Peyer's patch (tissue), 4 donors: Measurements from ENCODE around the gene XRCC5. TPM values are rescaled to one million over a fixed set of nuclear protein-coding genes. Genes with fewer than 3 reads are reported as not detected.

Source experiments
- DNase-seq, 3 donors: peaks; one replicate each; pipeline ENCODE4 v3.0.0-alpha.2; 2017 to 2019
- H3K27ac ChIP-seq, 4 donors: fragments of 200-600 bp; sonication (generic); one replicate each; pipeline ENCODE4 v1.5.1; 2016 to 2019
- H3K27me3 ChIP-seq, 2 donors: fragments of 200-600 bp; sonication (generic); one replicate each; pipeline ENCODE4 v1.5.1; 2019
- H3K36me3 ChIP-seq, 3 donors: fragments of 200-600 bp; sonication (generic); one replicate each; pipeline ENCODE4 v1.5.1; 2016 to 2019
- H3K4me1 ChIP-seq, 4 donors: fragments of 200-600 bp; sonication (generic); one replicate each; pipeline ENCODE4 v1.5.1; 2016 to 2019
- H3K4me3 ChIP-seq, 4 donors: fragments of 200-600 bp; sonication (generic); 1 replicate in 3 of 4; 2 replicates in 1 of 4; pipeline ENCODE4 v1.5.1; 2016 to 2019; ENCODE audit warnings: mild to moderate bottlenecking in 1 of 4
- H3K9me3 ChIP-seq, 4 donors: fragments of 200-600 bp; sonication (generic); one replicate each; pipeline ENCODE4 v1.5.1; 2016 to 2019; ENCODE audit warnings: mild to moderate bottlenecking in 1 of 4
- POLR2A ChIP-seq, 2 donors: fragments of 450-650 bp; IDR thresholded peaks; one replicate each; pipeline ENCODE4 v1.5.1; 2017; ENCODE audit warnings: antibody characterized with exemption in 2 of 2, mild to moderate bottlenecking in 2 of 2, moderate library complexity in 2 of 2
- total RNA-seq, 4 donors: library from RNA; depleted of rRNA; stranded (reverse); fragments of >200 nt; gene quantifications; one replicate each; pipeline ENCODE4 v1.1.0, GENCODE V29; 2016
- TF ChIP-seq, protein P1 (sequence below), 6 experiments: fragments of 450-650 bp in 4 of 6; fragments of 200-600 bp in 2 of 6; sonication (generic) in 1 of 6; IDR thresholded peaks; one replicate each; pipeline ENCODE4 v1.5.1; 2017 to 2019; ENCODE audit warnings: antibody characterized with exemption in 6 of 6, mild to moderate bottlenecking in 3 of 6, moderate library complexity in 1 of 6

XRCC5 gene
- total RNA-seq, 4 donors from 2014 or later, result 81.7 to 140 (median 111) TPM

DNA sequence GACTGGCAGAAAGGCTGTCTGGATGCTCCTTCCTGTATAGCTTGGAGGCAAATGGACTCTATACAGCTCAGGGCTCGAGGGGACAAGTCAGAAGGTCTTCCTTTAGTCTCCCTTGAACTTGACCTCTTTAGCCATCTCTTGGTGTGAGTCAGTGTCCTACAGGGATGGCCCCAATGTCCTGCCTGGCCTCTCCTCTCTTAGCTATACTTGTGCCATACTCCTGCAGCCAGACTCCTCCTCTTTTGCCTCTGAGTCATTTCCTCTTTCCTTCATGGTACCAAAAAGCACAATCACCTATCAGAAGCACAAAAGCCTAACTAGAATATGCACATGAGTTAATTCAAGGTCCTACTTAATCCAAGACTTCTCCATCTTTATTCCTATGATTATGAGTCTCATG, 112.7 kb downstream of the XRCC5 start:
- Histone ChIP-seq H3K36me3 (no peaks in the 10 kb centered on the region), H3K4me1 (no peaks in the 10 kb centered on the region), H3K27me3 (no peaks in the 10 kb centered on the region), H3K4me3 (no peak overlapping the region), H3K27ac (no peak overlapping the region), H3K9me3 (no peaks in the 10 kb centered on the region)
- no peak for TF ChIP-seq POLR2A (IDR thresholded peaks at IDR 0.05)
- DNase-seq, result no peak

DNA sequence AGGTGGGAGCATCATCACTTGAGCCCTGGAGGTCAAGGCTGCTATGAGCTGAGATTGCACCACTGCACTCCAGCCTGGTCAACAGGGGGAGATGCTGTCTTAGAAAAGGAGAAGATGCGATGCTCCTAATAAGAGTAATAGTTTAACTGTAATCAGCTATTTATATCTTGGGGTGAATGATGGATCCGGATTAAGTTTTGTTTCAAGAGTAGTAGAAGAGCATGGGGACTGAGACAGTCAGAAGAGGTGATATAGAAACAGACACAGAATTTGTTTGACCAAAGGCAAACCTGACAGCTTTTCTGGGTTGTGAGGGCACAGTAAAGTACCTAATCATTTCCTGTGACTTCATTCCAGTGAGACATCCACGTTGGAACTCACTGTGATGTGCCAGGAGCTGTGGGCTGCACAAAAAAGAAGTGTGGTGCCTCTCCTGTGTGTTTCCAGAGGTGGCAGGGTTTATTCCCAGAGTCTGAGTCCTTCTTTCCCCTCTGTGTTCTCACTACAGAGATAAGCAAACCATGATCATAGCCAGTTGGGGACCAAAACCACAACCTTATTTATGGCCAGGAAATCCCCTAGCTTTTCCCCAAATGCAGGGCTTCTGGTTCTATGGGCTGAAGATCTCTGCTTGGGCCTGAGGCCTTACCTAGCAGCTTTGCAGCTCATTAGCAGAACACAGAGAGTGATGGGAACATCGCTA, 113.7 kb downstream of the XRCC5 start:
- H3K36me3 ChIP-seq, result no peaks in the 10 kb centered on the region
- H3K4me1 ChIP-seq, result no peaks in the 10 kb centered on the region
- no peak overlapping the region for H3K27ac ChIP-seq
- no peak overlapping the region for H3K4me3 ChIP-seq
- TF ChIP-seq, protein P1, sequence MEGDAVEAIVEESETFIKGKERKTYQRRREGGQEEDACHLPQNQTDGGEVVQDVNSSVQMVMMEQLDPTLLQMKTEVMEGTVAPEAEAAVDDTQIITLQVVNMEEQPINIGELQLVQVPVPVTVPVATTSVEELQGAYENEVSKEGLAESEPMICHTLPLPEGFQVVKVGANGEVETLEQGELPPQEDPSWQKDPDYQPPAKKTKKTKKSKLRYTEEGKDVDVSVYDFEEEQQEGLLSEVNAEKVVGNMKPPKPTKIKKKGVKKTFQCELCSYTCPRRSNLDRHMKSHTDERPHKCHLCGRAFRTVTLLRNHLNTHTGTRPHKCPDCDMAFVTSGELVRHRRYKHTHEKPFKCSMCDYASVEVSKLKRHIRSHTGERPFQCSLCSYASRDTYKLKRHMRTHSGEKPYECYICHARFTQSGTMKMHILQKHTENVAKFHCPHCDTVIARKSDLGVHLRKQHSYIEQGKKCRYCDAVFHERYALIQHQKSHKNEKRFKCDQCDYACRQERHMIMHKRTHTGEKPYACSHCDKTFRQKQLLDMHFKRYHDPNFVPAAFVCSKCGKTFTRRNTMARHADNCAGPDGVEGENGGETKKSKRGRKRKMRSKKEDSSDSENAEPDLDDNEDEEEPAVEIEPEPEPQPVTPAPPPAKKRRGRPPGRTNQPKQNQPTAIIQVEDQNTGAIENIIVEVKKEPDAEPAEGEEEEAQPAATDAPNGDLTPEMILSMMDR (IDR thresholded peaks at IDR 0.05), result peak in 2 of 6 experiments; percentile 4 to 5
- TF ChIP-seq POLR2A (IDR thresholded peaks at IDR 0.05), result no peak
- H3K9me3 ChIP-seq, result no peaks in the 10 kb centered on the region
- DNase-seq, result no peak
- no peaks in the 10 kb centered on the region for H3K27me3 ChIP-seq

DNA sequence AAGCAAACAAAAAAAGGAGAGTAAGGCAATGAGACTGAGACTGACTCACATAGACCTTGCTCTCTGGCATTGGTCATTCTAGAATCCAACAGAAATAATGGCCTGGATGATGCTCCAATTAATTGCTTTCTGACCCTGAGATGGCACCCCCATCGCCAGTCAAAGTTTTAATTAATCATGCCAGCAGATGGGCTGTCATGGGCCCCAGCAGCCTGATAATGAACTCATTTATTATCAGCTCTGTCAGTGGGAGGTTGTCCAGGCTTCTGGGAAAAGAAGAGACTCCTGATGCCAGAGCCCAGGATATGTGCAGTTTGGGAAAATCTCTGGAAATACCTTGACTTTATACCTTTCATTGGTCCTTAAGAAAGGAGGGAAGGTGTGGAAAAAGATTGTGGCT, 115.2 kb downstream of the XRCC5 start:
- no peak overlapping the region for H3K27ac ChIP-seq
- no peaks in the 10 kb centered on the region for H3K4me1 ChIP-seq
- H3K27me3 ChIP-seq, result no peaks in the 10 kb centered on the region
- no peaks in the 10 kb centered on the region for H3K36me3 ChIP-seq
- no peaks in the 10 kb centered on the region for H3K9me3 ChIP-seq
- no peak for DNase-seq
- no peak overlapping the region for H3K4me3 ChIP-seq
- TF ChIP-seq, protein P1 (IDR thresholded peaks at IDR 0.05), result no peak
- no peak for TF ChIP-seq POLR2A (IDR thresholded peaks at IDR 0.05)

DNA sequence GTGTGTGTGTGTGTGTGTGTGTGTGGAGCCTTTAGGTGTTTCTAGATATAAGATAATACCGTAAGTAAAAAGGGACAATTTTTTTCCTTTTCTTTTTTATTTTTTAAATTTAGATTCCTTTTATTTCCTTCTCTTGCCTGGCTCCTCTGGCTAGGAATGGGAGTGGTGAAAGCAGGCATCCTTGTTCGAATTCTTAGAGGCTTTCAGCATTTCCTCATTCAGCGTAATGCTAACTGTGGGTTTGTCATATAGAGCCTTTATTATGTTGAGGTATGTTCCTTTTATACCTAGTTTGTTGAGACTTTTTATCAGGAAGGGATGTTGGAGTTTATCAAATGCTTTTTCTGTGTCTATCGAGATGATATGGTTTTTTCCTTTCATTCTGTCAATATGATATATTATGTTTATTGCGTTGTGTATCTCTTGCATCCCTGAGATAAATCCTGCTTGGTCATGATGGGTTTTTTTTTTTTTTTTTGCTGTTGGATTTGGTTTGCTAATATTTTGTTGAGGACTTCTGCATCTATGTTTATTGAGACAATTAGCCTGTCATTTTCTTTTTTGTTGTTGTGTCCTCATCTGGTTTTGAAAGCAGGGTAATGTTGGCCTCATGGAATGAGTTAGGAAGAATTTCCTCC, 120.2 kb downstream of the XRCC5 start:
- Histone ChIP-seq H3K4me1 (no peaks in the 10 kb centered on the region), H3K27me3 (no peaks in the 10 kb centered on the region), H3K4me3 (no peak overlapping the region), H3K9me3 (peaks cover 0 to 14% (median 2%) of the 10 kb centered on the region in 4 donors), H3K36me3 (no peaks in the 10 kb centered on the region), H3K27ac (no peak overlapping the region)
- TF ChIP-seq, protein P1 (IDR thresholded peaks at IDR 0.05), result no peak
- no peak for TF ChIP-seq POLR2A (IDR thresholded peaks at IDR 0.05)
- no peak for DNase-seq

DNA sequence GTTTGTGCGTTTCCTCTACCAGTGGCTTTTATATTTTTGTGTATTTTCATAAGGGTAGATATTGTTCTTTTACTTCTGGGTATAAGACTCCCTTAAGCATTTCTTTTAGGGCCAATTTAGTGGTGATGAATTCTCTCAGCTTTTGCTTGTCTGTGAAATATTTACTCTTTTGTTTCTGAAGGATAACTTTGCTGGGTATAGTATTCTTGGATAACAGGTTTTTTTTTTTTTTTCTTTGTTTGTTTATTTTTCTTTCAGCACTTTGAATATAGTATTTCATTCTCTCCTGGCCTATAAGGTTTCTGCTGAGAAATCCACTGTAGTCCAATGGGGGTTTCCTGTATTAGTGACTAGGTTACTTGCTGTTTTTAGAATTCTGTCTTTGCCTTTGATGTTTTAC, 122.7 kb downstream of the XRCC5 start:
- TF ChIP-seq, protein P1 (IDR thresholded peaks at IDR 0.05), result no peak
- Histone ChIP-seq H3K4me3 (no peak overlapping the region), H3K27ac (no peak overlapping the region), H3K36me3 (no peaks in the 10 kb centered on the region), H3K27me3 (no peaks in the 10 kb centered on the region), H3K9me3 (peaks cover 0 to 14% (median 2%) of the 10 kb centered on the region in 4 donors), H3K4me1 (no peaks in the 10 kb centered on the region)
- DNase-seq, result no peak

DNA sequence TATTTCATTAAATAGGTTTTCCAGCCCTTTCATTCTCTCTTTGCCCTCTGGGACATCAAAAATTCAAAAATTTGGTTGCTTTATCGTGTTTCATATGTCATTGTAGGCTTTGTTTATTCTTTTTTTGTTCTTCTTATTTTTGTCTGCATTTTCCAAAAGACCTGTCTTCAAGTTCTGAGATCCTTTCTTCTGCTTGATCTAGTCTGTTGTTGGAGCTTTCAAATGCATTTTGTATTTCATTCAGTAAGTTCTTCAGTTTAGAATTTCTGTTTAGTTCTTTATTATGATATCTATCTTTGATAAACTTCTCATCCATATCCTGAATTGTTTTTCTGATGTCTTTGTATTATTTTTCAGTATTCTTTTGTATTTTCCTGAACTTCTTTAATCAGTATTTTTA, 123.6 kb downstream of the XRCC5 start:
- TF ChIP-seq, protein P1 (IDR thresholded peaks at IDR 0.05), result no peak
- no peak for TF ChIP-seq POLR2A (IDR thresholded peaks at IDR 0.05)
- Histone ChIP-seq H3K27me3 (no peaks in the 10 kb centered on the region), H3K27ac (no peak overlapping the region), H3K36me3 (no peaks in the 10 kb centered on the region), H3K9me3 (peaks cover 0 to 14% (median 2%) of the 10 kb centered on the region in 4 donors), H3K4me3 (no peak overlapping the region), H3K4me1 (no peaks in the 10 kb centered on the region)
- DNase-seq, result no peak
